GM19023 (cell line): ENCODE results near the gene DMD.
"Not testable (repeated sequence)": the region's sequence is repeated elsewhere in the genome, so short reads cannot be mapped to it uniquely, and the experiment has no call there.

Experiments
- ATAC-seq: cut with Tn5 transposase; IDR thresholded peaks from one replicate; pipeline ENCODE4 v1.9.1; 2021; ENCODE audit warnings: mild to moderate bottlenecking, moderate library complexity; ENCODE audit not compliant: unreplicated experiment

The DMD gene

DNA sequence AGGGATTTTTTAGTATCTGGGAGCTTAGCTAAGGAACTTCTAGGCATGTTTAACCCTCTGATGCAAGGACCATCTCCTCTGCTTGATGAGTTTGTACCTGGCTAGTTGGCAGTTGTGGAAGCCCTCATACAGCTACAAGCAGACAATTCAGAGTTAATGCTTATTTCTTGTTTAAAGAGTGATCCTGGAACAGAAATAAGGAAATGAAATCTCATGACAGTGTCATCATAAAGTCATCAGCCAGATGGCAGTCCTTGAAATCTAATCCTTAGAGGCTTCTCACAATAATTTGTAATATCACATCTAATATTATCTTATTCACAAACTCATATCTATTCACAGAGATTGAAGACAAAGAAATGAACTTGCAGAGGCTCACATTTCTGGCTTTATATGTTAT is 1557.9 kb downstream of the DMD start:
- ATAC-seq, result no peak

DNA sequence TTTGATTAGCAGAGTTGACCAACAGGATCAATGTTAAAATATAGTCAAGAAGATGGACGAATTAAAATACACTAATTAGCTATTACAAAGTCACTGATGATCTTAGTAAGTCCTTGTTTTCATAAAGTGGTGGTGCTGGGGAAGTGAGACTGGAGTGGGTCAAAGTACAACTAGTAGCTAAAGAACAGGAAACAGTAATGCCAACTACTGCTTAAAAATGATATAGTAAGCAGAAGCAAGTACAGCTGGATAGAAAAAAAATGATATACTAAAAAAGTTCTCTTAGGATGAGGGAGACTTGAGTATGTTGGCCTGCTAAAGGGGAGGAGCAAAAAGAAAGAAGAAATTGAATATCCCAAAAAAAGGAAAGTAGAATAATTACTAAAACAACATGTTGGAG is 1558.7 kb downstream of the DMD start:
- peak; percentile 47 for ATAC-seq

DNA sequence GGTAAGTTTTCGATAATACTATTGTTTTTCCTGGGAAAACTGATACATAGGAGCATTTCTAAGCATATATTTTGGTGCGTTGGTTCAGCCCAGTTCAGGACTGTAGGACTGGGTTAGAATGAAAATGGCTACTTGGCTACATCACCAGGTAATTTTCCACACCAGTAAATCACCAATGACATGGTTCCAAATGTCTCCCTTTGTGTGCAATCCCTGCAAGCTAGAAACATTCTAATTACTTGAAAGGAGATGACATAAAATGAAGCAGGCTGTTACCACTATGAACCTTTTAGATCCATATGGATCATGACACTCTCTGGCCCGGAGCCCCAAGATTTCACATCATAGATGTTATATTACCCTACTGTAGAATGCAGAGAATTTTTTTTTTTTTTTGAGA is 1562.1 kb downstream of the DMD start:
- ATAC-seq, result no peak

DNA sequence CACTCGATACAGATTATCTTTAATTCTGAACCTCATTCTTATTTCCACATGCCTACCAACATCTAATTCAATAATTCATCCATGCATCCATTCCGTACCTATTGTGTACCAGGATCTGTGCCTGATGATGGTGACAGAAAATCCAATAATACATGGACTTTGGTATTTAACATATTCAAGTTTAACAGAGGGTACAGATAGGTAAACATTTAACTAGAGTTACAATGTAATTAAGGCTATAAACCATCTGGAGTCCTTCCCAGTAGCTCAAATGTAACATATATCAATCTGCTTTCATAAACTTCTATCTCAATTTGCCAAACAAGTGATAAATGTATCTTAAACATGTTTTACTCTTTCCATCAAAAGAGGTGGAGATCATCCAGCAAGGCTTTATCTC is 1578.0 kb downstream of the DMD start:
- ATAC-seq, result no peak

DNA sequence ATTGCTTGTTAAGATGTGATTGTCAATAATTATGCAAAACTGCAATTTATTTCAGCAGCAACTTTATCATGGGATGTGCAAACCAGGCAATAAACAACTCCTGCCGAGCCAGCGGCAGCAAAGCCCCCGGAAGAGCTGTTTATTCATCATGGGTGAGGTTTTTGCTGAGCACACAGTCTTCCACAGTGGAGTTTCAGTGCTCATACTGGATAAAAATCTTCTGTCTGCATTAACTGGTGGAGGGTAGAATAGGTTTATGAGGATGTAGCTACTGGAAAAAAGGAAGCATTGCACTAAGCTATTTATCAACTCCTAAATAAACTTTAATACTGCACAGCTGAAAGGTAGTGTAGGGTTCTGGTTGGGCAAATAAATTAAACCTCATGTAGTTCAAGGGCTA is 1582.2 kb downstream of the DMD start:
- ATAC-seq, result no peak

DNA sequence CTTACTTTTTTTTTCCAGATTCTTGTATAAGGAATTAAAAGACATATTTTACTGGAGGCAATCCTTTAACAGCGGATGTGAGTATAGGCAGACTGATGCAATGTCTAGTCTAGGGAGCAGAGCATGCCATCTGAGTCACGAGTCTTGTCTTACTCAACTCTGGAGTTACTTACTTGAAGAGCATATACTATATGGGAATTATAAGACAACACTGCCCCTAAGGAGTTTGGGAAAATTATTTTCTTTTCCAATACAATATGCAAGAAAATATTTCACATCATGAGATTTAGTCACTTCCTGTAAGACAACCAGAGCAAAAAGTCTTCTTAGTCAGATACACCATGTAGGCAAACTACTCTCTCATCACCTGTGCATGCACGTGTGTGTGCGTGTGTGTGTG is 1602.2 kb downstream of the DMD start:
- ATAC-seq, result no peak

DNA sequence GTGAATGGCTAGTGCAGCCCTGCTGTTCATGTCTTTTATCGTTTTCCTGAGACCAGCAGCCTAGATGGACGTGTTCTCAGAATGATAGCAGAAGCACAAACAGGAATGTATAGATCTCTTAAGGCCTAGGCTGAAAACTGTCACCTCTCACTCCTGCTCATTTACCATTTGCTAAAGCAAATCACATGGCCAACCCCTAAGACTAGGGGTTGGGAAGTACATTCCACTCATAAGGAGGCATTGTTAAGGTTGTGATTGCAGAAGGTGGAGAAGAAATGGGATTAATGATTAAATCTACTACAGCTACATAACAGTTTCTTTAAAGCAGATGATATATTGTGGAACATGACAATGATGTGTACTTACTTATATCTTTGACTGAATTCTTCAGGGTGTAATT is 1602.7 kb downstream of the DMD start:
- ATAC-seq, result no peak

DNA sequence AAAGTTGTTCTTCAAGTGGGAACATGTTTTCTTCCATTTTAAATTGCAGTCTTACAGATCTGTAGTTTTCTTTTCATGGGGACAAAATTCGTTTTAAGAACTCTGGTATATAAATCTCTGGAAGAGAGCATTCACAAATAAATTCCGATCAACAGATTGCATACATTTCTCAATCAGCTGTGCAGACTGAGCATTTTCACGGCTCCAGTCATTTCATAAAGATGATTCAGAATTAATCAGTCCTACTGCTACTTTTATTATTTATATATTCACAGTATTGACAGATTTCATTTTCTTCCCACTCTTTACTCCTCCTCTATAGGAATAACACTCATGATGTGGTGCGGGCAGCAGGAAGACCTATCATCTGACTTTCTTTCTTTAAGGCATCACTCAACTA is 1604.6 kb downstream of the DMD start:
- no peak for ATAC-seq

DNA sequence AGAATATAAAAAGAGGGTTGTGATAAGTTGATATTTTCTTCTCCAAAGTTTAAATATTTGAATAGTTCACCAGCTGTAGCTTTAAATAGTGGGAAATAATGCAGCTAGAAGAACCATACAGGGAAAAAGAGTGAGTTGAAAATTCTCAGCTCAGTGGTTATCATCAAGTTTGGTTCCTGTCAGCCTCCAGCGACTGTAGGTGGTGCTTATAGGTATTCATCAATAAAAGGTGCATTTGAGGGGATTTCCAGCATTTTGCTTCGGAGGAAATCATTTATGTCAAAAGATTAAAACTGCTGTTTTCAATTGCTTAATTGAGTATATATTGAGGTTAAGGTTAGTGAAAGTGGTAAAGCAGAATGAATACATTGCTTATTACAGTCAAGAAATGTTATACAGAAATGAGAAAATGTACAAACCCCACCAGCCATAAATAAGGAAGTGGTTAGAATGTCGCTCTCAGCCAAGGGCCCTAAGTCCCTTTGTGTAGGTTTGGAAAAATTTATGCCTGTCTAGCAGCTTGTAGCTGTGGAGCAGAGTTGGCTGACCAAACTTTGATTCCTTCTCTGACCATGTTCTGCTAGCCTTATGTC is 1606.6 kb downstream of the DMD start:
- ATAC-seq, result peak; percentile 73

DNA sequence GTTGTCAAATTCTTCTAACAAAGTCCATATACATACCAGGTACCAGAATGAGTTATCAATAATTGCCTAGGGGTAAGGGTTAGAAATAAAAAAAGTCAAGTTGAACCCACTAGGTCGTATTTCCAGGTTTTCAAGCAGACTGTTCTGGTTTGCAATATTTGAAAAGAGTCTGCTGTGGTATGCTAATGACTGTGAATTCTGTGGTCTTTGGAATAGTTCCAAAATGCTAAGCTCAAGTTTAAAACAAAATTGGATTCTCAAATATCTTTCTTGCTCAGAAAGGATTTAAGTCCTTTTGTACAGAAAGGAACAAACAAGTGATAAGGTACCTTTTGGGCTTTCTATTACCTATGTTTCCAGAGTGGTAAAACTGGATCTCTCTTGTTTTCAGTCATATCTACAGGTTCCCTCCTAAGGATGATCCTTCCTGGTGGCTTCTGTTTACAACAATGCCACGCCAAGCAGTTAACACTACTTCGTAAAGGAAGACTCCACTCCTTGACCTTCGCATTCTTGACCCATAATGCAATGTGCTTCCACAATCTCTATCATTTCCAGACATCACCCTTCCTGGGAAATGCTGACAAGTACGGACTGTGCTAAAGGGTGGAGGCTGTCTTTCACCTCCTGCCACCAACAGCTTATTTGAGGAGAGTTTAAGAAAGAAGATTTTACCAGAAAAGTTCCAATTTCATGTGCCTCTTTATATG is 1607.8 kb downstream of the DMD start:
- no peak for ATAC-seq

DNA sequence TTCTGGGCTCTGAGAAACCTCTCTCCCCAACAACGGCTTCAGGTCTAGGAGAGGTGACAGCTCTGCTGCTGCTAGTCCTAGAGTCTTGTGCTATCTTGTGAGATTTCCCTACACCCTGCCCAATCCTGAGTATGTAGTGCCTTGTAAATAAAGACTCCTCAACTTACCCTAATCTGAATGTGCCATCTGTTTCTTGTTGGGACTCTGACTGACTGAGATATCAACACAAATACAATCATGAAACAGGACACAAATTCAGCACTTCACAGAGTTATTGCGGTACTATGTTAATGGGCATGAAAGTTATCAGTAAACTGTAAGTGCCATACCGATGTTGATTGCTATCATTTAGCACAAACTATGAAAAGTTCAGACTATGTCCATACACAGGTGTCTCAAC is 1610.5 kb downstream of the DMD start:
- ATAC-seq, result no peak

DNA sequence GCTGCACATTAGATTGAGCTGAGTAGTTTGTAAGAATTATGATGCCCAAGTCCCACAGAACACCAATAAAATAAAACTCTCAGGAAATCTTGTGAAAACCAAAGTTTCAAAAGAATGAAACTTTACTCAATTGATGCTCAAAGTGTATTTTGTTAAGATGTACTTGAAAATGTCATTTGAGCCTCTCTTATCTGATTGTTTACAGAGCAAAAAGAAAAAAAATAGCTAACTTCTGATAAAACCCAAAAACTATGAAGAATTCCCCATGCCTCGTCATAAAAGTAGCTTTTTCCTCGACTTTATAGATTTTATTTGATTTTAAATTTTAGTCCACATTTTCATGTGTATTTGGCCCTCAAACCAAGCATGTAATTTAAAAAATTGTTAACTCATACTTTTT is 1618.0 kb downstream of the DMD start:
- no peak for ATAC-seq

DNA sequence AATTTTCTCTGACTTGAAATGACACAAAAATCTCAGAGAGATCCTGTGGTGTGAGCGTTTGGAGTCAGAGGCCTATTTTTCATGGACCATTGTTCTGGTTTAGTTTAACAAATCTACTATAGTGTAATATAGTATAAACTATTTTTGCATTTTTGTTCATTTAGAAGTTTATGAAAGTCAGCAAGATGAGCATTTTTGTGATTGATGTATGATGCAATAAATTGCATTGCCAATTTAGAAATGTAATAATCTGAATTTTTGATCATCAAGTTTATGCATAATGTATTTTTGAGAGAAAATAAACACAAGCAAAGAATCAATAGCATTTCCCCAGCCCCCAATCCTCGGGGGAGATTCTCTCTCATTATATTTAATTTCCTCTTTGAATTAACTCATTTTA is 1620.0 kb downstream of the DMD start:
- ATAC-seq, result no peak

DNA sequence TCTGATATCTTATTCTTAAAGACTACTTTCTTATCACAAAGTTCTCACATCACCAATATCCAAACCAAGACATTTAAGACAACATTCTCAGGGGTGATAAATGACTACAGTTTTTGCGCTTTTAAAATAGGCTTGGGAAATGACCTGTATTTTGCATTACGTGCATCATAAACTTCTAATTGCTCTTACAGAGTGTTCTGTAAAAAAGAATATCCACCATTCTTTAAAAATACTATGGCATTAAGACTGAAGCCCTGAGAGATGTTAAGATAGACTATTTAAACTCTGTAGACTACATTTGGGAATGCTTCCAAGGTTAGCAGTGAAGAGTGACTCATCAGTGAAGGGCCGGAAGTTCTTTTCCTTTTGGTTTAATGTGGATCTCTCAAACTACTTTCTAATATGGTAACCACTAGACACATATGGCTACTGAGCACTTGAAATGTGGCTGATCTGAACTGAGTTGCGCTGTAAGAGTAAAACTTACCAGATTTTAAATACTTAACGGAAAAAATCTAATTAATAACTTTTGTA is 1620.7 kb downstream of the DMD start:
- no peak for ATAC-seq

DNA sequence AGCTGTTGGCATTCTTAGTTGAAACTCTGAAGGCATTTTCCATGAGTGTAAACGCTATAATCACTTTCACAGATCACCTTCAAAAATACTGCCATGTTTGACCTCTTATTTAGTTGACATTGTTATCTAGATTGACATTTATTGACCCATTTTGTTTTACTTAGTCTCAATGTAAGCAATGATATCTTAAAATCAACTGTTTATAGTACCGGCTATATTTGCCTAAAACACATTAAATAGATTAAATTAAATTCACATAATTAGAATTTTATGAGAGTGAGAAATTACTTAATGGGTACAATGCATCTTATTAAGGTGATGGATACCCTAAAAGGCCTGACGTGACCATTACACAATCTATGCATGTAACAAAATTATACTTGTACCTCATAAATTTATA is 1621.8 kb downstream of the DMD start:
- ATAC-seq, result no peak

DNA sequence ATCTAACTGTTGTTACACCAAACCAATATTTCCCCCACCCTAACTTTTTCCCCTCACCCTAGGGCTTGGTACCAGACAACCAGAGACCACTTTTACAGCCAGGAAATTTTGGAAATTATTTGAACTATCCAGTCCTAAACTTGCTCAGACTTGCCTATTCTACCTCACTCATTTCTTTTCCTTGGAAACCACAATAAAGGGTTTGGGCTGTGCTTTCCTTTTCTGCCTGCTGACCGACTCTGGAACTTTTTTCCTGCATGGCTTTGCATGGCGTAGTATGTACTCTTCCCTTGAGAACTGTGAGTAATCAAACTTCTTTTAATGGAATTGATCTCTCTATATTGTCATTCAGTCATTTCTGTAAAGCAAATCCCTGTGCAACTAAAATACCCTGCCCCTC is 1623.0 kb downstream of the DMD start:
- ATAC-seq, result no peak

DNA sequence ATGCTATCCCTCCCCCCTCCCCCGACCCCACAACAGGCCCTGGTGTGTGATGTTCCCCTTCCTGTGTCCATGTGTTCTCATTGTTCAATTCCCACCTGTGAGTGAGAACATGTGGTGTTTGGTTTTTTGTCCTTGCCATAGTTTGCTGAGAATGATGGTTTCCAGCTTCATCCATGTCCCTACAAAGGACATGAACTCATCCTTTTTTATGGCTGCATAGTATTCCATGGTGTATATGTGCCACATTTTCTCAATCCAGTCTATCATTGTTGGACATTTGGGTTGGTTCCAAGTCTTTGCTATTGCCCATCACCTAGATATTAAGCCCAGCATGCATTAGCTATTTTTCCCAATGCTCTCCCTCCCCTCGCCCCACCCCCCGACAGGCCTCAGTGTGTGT is 1627.5 kb downstream of the DMD start:
- not testable (repeated sequence) for ATAC-seq

DNA sequence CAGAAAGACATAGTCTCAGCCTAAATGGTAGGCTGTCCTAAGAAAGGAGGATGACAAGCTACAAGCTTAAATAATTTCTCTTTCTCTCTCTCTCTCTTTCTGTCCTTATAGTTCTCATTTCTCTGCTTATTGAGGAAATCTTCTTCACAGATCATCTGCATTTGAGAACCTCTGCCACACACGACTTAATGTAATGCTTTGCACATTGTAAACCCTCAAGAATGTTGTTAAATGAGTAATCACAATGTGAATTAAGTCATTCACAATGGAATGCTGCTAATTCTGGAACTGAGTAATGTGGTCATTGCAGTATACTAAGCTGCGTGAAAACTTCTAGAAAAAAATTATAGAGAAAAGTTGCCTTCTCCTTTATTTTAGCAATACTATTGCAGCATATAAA is 1630.6 kb downstream of the DMD start:
- ATAC-seq, result no peak

DNA sequence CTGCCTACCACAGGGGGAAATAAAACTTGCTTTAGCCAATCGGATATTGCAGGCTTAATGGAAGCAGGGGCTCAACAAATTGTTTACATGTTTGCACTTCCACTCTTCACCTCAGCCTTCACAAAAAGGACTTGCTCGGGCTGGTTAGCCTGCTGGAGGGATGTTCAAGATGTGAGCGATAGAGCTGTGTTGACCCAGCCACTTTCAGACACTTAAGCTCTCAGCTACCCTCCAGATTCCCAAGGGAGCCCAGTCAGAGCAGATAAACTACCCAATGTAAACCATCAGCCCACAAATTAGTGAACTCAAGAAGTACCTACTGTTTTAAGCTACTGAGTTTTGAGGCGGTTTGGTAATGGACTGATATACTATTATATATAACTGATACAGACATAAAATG is 1631.1 kb downstream of the DMD start:
- ATAC-seq, result no peak

DNA sequence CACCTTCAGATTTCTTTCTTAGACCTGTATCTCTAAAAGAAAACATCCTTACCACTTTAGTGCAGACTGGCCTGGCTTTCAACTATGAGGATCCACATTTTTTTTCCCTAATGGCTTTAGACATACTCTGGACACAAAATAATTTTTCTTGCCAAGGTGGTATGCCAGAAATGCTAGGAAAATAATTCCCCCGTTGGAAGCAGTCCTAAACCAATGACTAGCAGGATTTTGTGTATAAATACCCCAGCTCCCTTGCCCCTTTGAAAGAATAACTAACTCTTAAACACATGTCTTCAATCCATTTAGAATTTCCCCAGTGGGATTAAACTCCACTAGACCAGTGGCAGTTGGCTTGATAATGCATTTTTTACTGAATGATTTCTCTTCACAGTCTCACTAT is 1639.0 kb downstream of the DMD start:
- ATAC-seq, result no peak

DNA sequence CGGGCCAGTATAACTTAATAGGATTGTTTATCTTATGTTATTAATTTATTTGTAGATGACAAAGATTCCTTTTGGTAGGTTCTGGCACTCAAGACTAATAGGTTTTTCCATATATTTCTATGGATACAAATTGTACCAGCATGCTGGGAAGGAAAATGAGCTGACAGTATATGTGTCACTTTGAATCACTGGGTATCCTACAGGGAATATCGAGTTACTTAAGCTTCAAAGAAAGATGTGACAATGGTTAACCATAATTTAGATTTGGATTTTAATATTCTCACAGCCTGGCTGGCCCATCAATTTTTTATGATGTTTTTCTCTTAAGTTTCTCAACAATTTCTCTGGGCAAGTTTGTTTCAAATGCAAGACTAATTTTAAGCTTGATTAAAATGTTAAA is 1640.7 kb downstream of the DMD start:
- no peak for ATAC-seq

DNA sequence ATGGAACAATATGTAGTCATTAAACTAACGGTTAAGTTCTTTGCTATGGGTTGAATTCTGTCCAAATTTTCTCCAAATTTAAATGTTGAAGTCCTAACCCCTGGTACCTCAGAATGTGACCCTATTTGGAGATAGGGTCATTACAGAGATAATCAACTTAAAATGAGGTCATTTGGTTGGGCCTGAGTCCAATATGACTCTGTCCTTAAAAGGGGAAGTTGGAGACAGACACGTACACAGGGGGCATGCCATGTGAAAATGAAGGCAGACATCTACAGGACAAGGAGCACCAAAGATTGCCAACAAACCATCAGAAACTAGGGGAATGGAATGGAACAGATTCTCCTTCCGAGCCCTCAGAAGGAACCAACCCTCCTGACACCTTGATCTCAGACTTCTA is 1647.6 kb downstream of the DMD start:
- ATAC-seq, result no peak

DNA sequence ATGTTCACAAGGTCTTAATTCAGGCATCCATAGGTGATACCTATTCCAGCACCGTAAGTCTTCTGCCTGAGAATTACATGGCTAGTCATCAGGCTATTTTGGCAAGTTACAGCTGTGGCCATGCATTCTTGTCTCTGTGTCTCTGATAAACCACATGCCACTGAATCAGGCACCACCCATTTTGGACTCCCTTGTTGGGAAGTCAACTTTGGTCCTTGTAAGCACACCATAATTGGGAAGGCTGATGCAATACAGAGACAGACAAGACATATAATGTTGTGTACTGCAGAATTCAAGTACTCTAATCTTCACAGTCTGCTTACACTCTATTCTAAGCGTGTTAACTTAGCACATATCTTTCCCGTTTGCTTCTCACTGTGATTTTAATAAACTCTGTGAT is 1655.8 kb downstream of the DMD start:
- ATAC-seq, result no peak
